ENCODE results near the gene ANAPC4. TPM values are rescaled to one million over a fixed set of nuclear protein-coding genes. Genes with fewer than 3 reads are reported as not detected.

Gene ANAPC4
- total and polyA plus RNA-seq, 2 of the 8 experiments (the other 6 are each of a cell fraction or from before 2014, with no cell fraction given), result 8.7 to 31.6 TPM

- WGBS, 2 experiments (ENCODE audit: extremely low coverage in 1 of 2, insufficient coverage in 1 of 2, insufficient read length in 1 of 2, insufficient replicate concordance in 2 of 2, low coverage in 1 of 2, low lambda C conversion rate in 2 of 2, missing lambda C conversion rate in 1 of 2), result 94% methylated on average over 2 of the region's 2 CpGs; no CpG with 5 or more reads in 1 of the 2 experiments
- Histone ChIP-seq H2BK20ac (ENCODE audit: low read length) (no peak overlapping the region), H2BK15ac (ENCODE audit: low read length) (no peak overlapping the region), H3K9me3 (ENCODE audit: insufficient read depth in 2 of 2, low read depth in 1 of 2, low read length in 1 of 2) (no peaks in the 10 kb centered on the region), H3K18ac (ENCODE audit: extremely low read depth, low read length) (no peak overlapping the region), H3K9ac (replicated peaks in 1 of 4; ENCODE audit: extremely low read depth in 1 of 4, low read depth in 3 of 4, low read length in 3 of 4) (no peak overlapping the region), H2BK5ac (ENCODE audit: low read depth, low read length) (no peak overlapping the region), H3K23ac (ENCODE audit: insufficient read length) (no peak overlapping the region), H4K20me1 (replicated peaks in 1 of 2; ENCODE audit: control insufficient read depth in 1 of 2, insufficient read depth in 2 of 2, low read length in 2 of 2) (no peaks in the 10 kb centered on the region), H2BK120ac (replicated peaks; ENCODE audit: low read depth, low read length) (no peak overlapping the region), H2BK12ac (ENCODE audit: low read depth, low read length) (no peak overlapping the region), H3K4me1 (replicated peaks in 1 of 4; ENCODE audit: control insufficient read depth in 3 of 4, insufficient read depth in 4 of 4, low read length in 3 of 4) (no peaks in the 10 kb centered on the region; a peak in 1 of 7 replicates), H4K91ac (replicated peaks; ENCODE audit: insufficient read length, low read length) (no peak overlapping the region), H4K5ac (ENCODE audit: insufficient read length, low read depth, low read length) (no peak overlapping the region), H3K4ac (replicated peaks; ENCODE audit: insufficient read length, low read depth, low read length) (no peak overlapping the region), H3K27me3 (replicated peaks in 1 of 4; ENCODE audit: control insufficient read depth in 3 of 4, extremely low read depth in 1 of 4, insufficient read depth in 3 of 4, low read length in 3 of 4) (no peaks in the 10 kb centered on the region), H4K8ac (ENCODE audit: extremely low read depth, insufficient read depth, low read length) (no peak overlapping the region), H3K79me2 (ENCODE audit: control insufficient read depth in 1 of 2, insufficient read depth in 2 of 2, low read length in 2 of 2) (peaks cover 14 to 27% of the 10 kb centered on the region in 2 experiments), H2AK5ac (ENCODE audit: low read depth, low read length) (no peak overlapping the region), H3K23me2 (ENCODE audit: low read depth, low read length) (no peaks in the 10 kb centered on the region; the same call in 1 of the 2 replicates), H3K4me3 (ENCODE audit: extremely low read depth in 1 of 4, insufficient read depth in 2 of 4, low read depth in 3 of 4, low read length in 4 of 4) (no peak overlapping the region), H3K27ac (ENCODE audit: low read depth, low read length) (no peak overlapping the region), H3K4me2 (ENCODE audit: insufficient read depth in 1 of 2, low read depth in 2 of 2, low read length in 2 of 2) (peak overlapping the region in 1 of 2 experiments; percentile 75; a peak in 1 of 4 replicates), H3K36me3 (ENCODE audit: control insufficient read depth in 2 of 4, insufficient read depth in 4 of 4, low read length in 3 of 4) (peaks cover 7 to 32% (median 19%) of the 10 kb centered on the region in 4 experiments), H3K56ac (replicated peaks; ENCODE audit: insufficient read length, low read depth, low read length) (no peak overlapping the region), H2AFZ (ENCODE audit: low read length) (no peak overlapping the region), H3K14ac (ENCODE audit: insufficient read length) (no peak overlapping the region), H3K79me1 (ENCODE audit: low read depth, low read length) (peaks cover 8% of the 10 kb centered on the region)
- CTCF ChIA-PET (ENCODE audit: partially characterized antibody), result interaction anchor here (0.6 to 1.5 kb wide), 2 partner anchors 12 to 60 kb away, joined by 3 to 4 read pairs; no protein-coding TSS in a partner anchor
- POLR2A ChIA-PET (ENCODE audit: partially characterized antibody), result interaction anchor here (1.1 to 1.7 kb wide), 3 partner anchors 11 to 46 kb away, joined by 3 to 4 read pairs (median 3); no protein-coding TSS in a partner anchor
- TF ChIP-seq TAF7 (optimal IDR thresholded peaks at IDR 0.05; ENCODE audit: borderline replicate concordance, low read depth, low read length), result no peak
- no peak for TF ChIP-seq RXRA (IDR thresholded peaks at IDR 0.05; ENCODE audit: insufficient read depth, low read depth, low read length)
- TF ChIP-seq KDM1A (IDR thresholded peaks at IDR 0.05; ENCODE audit: borderline replicate concordance, low read length), result no peak
- TF ChIP-seq SRF (IDR thresholded peaks at IDR 0.05; ENCODE audit: low read depth, low read length), result no peak
- FAIRE-seq (no peak), DNase-seq (ENCODE audit: low read depth in 1 of 2, low spot score in 2 of 2) (no peak)
Measured at GRCh38 chr4:25379591-25379990, 2.5 kb downstream of the ANAPC4 start.

All from H1 (cell line).